IMR-90 (cell line): ENCODE measurements around the gene GTF2F2.

Source experiments
- MXI1 ChIP-seq: IDR thresholded peaks from 2 replicates; pipeline ENCODE4 v1.6.1; 2012; ENCODE audit warnings: low read depth, mild to moderate bottlenecking, low read length, moderate library complexity, borderline replicate concordance
- NFE2L2 ChIP-seq: fragments of 150-350 bp; IDR thresholded peaks from 2 replicates; pipeline ENCODE4 v1.6.1; 2016; ENCODE audit warnings: low read depth, mild to moderate bottlenecking, low read length
- RAD21 ChIP-seq: IDR thresholded peaks from 2 replicates; pipeline ENCODE4 v1.6.1; 2012; ENCODE audit warnings: low read length, improper control_type of control experiment
- RFX5 ChIP-seq: IDR thresholded peaks from 2 replicates; pipeline ENCODE4 v1.8.0; 2012; ENCODE audit warnings: low read depth, mild to moderate bottlenecking, low read length, moderate library complexity
- SMC3 ChIP-seq: fragments of 150-350 bp; IDR thresholded peaks from 2 replicates; pipeline ENCODE4 v1.6.1; 2016; ENCODE audit warnings: low read depth, mild to moderate bottlenecking, antibody characterized with exemption, low read length, moderate library complexity
- TF ChIP-seq, protein P1 (sequence below): conservative IDR thresholded peaks from 2 replicates; pipeline ENCODE4 v1.5.1; 2012; ENCODE audit warnings: mild to moderate bottlenecking, low read depth, low read length, improper control_type of control experiment

DNA sequence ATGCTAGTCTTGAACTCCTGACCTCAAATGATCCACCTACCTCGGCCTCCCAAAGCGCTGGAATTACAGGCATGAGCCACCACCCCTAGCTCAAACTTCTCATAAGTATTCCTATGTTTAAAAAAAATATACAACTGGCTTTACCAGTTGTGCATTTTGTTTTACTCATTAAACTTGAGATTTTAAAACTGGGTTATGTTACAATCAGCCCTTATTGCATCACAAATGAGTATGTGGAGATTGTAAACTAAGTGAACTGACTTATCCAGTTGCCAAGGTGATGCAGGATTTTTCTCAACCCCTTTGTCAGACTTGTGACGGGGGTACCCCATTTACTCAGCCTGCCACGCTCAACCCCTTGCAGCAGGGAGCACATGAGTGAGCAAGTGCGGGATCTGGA, 14.4 kb upstream of the GTF2F2 start:
- TF ChIP-seq MXI1 (no peak), RFX5 (no peak), NFE2L2 (no peak), RAD21 (no peak), SMC3 (no peak)
- TF ChIP-seq, protein P1, sequence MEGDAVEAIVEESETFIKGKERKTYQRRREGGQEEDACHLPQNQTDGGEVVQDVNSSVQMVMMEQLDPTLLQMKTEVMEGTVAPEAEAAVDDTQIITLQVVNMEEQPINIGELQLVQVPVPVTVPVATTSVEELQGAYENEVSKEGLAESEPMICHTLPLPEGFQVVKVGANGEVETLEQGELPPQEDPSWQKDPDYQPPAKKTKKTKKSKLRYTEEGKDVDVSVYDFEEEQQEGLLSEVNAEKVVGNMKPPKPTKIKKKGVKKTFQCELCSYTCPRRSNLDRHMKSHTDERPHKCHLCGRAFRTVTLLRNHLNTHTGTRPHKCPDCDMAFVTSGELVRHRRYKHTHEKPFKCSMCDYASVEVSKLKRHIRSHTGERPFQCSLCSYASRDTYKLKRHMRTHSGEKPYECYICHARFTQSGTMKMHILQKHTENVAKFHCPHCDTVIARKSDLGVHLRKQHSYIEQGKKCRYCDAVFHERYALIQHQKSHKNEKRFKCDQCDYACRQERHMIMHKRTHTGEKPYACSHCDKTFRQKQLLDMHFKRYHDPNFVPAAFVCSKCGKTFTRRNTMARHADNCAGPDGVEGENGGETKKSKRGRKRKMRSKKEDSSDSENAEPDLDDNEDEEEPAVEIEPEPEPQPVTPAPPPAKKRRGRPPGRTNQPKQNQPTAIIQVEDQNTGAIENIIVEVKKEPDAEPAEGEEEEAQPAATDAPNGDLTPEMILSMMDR = no peak
